ENCODE results near the gene ID3. TPM values are rescaled to one million over a fixed set of nuclear protein-coding genes. Genes with fewer than 3 reads are reported as not detected.

The ID3 gene
- total and polyA plus RNA-seq, 12 donors, result 28.8 to 213 (median 109) TPM

- peaks cover 0 to 38% of the 10 kb centered on the region in 2 donors for H3K4me1 ChIP-seq (replicated peaks in 1 of 2)
- WGBS, 4 donors, result 67 to 85% (median 79%) methylated on average over 5 to 6 of the region's 6 CpGs
Measured at GRCh38 chr1:23566304-23566703, 7.0 kb upstream of the ID3 start.

GRCh38 chr1:23565776-23566175 is 6.5 kb upstream of the ID3 start:
- Histone ChIP-seq H3K36me3 (replicated peaks in 1 of 2) (no peaks in the 10 kb centered on the region), H3K27me3 (no peaks in the 10 kb centered on the region), H3K27ac (peak overlapping the region in 1 of 5 donors; percentile 14), H3K9me3 (replicated peaks in 1 of 3) (no peaks in the 10 kb centered on the region), H3K4me3 (no peak overlapping the region), H3K4me1 (replicated peaks in 1 of 2) (peaks cover 0 to 43% of the 10 kb centered on the region in 2 donors)
- no peak for DNase-seq
- intact Hi-C loops (cut with DNase I), result no loop called here
- WGBS, 4 donors, result 90 to 97% (median 95%) methylated on average over 3 of the region's 3 CpGs
- TF ChIP-seq CTCF (IDR thresholded peaks at IDR 0.05), result no peak
- no peak for TF ChIP-seq POLR2A (IDR thresholded peaks at IDR 0.05)

More at GRCh38 chr1:23566304-23566703, 7.0 kb upstream of the ID3 start:
- no peak for DNase-seq
- Histone ChIP-seq H3K27ac (peak overlapping the region in 1 of 5 donors; percentile 39), H3K27me3 (no peaks in the 10 kb centered on the region), H3K9me3 (replicated peaks in 1 of 3) (no peaks in the 10 kb centered on the region), H3K36me3 (replicated peaks in 1 of 2) (no peaks in the 10 kb centered on the region), H3K4me3 (no peak overlapping the region)
- intact Hi-C loops (cut with DNase I), result no loop called here
- TF ChIP-seq CTCF (IDR thresholded peaks at IDR 0.05) (no peak), POLR2A (IDR thresholded peaks at IDR 0.05) (no peak)

- DNase-seq, result no peak
- no peak overlapping the region for H3K4me3 ChIP-seq
- 56 to 67% (median 59%) methylated on average over 10 of the region's 10 CpGs for WGBS, 4 donors
- peaks cover 8 to 48% of the 10 kb centered on the region in 2 donors for H3K4me1 ChIP-seq (replicated peaks in 1 of 2)
- H3K9me3 ChIP-seq (replicated peaks in 1 of 3), result no peaks in the 10 kb centered on the region
- TF ChIP-seq CTCF (IDR thresholded peaks at IDR 0.05), result no peak
- TF ChIP-seq POLR2A (IDR thresholded peaks at IDR 0.05), result no peak
- intact Hi-C loops (cut with DNase I), result no loop called here
- H3K27ac ChIP-seq, result peak overlapping the region in 1 of 5 donors; percentile 77
- H3K27me3 ChIP-seq, result no peaks in the 10 kb centered on the region
- H3K36me3 ChIP-seq (replicated peaks in 1 of 2), result no peaks in the 10 kb centered on the region
Measured at GRCh38 chr1:23564529-23565122, 5.3 kb upstream of the ID3 start.

- Histone ChIP-seq H3K4me3 (no peak overlapping the region), H3K27ac (peak overlapping the region in 3 of 5 donors; percentile 1 to 88 (median 77)), H3K4me1 (replicated peaks in 1 of 2) (peaks cover 9 to 47% of the 10 kb centered on the region in 2 donors), H3K36me3 (replicated peaks in 1 of 2) (no peaks in the 10 kb centered on the region), H3K9me3 (replicated peaks in 1 of 3) (no peaks in the 10 kb centered on the region), H3K27me3 (no peaks in the 10 kb centered on the region)
- TF ChIP-seq POLR2A (IDR thresholded peaks at IDR 0.05) (no peak), CTCF (IDR thresholded peaks at IDR 0.05) (no peak)
- intact Hi-C loops (cut with DNase I), result no loop called here
- DNase-seq, result no peak
- WGBS, 4 donors, result 65 to 84% (median 76%) methylated on average over 3 of the region's 3 CpGs
Measured at GRCh38 chr1:23563755-23564374, 4.6 kb upstream of the ID3 start.
